ENCODE measurements around the gene ATP6V0A1.

- TF ChIP-seq, protein P1, sequence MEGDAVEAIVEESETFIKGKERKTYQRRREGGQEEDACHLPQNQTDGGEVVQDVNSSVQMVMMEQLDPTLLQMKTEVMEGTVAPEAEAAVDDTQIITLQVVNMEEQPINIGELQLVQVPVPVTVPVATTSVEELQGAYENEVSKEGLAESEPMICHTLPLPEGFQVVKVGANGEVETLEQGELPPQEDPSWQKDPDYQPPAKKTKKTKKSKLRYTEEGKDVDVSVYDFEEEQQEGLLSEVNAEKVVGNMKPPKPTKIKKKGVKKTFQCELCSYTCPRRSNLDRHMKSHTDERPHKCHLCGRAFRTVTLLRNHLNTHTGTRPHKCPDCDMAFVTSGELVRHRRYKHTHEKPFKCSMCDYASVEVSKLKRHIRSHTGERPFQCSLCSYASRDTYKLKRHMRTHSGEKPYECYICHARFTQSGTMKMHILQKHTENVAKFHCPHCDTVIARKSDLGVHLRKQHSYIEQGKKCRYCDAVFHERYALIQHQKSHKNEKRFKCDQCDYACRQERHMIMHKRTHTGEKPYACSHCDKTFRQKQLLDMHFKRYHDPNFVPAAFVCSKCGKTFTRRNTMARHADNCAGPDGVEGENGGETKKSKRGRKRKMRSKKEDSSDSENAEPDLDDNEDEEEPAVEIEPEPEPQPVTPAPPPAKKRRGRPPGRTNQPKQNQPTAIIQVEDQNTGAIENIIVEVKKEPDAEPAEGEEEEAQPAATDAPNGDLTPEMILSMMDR (conservative IDR thresholded peaks at IDR 0.05; ENCODE audit: low read depth, low read length), result no peak
- TF ChIP-seq EZH2 (IDR thresholded peaks at IDR 0.05; ENCODE audit: low read length, unreplicated experiment), result no peak
These were observed 34.9 kb upstream of the ATP6V0A1 start for GRCh38 chr17:42423766-42424165.

Measured in PC-3 (cell line).